Uterus (tissue), 4 donors: ENCODE measurements around the gene NUBPL. TPM values are rescaled to one million over a fixed set of nuclear protein-coding genes. Genes with fewer than 3 reads are reported as not detected.

ENCODE experiments used
- DNase-seq, 2 donors: peaks; one replicate each; pipeline ENCODE4 v3.0.0-alpha.2; 2019 to 2020
- H3K27ac ChIP-seq, 2 donors: fragments of 200-600 bp; sonication (generic); 1 replicate in 1 of 2; 2 replicates in 1 of 2; pipeline ENCODE4 v1.5.1; 2016 to 2018
- H3K27me3 ChIP-seq, 2 donors: fragments of 200-600 bp; sonication (generic); one replicate each; pipeline ENCODE4 v1.5.1; 2018 to 2019; ENCODE audit warnings: control low read depth in 1 of 2
- H3K36me3 ChIP-seq, 2 donors: fragments of 200-600 bp; sonication (generic); one replicate each; pipeline ENCODE4 v1.5.1; 2019; ENCODE audit warnings: control low read depth in 1 of 2
- H3K4me1 ChIP-seq, 2 donors: fragments of 200-600 bp; sonication (generic); one replicate each; pipeline ENCODE4 v1.5.1; 2018 to 2019; ENCODE audit warnings: control low read depth in 1 of 2
- H3K4me3 ChIP-seq, 2 donors: fragments of 200-600 bp; sonication (generic); 1 replicate in 1 of 2; 2 replicates in 1 of 2; pipeline ENCODE4 v1.5.1; 2018 to 2019; ENCODE audit warnings: mild to moderate bottlenecking in 1 of 2
- H3K9me3 ChIP-seq, 2 donors: fragments of 200-600 bp; sonication (generic); one replicate each; pipeline ENCODE4 v1.5.1; 2019; ENCODE audit warnings: control low read depth in 1 of 2
- CTCF ChIP-seq, 4 experiments: fragments of 200-600 bp in 2 of 4; fragments of 450-650 bp in 2 of 4; sonication (generic) in 2 of 4; IDR thresholded peaks; one replicate each; pipeline ENCODE4 v1.5.1; 2016 to 2019; ENCODE audit warnings: antibody characterized with exemption in 4 of 4, mild to moderate bottlenecking in 2 of 4, moderate library complexity in 1 of 4
- POLR2A ChIP-seq, 2 donors: fragments of 450-650 bp; IDR thresholded peaks; one replicate each; pipeline ENCODE4 v1.6.1; 2016; ENCODE audit warnings: antibody characterized with exemption in 2 of 2, mild to moderate bottlenecking in 1 of 2, moderate library complexity in 1 of 2
- intact Hi-C: fragments of 100-400 bp; cut with DNase I; formaldehyde crosslinking; loops from one replicate; pipeline ENCODE4 v1.15.1; 2023; ENCODE audit warnings: low total_unique reads
- total RNA-seq, 4 donors: library from RNA; depleted of rRNA in 3 of 4; stranded (reverse); fragments of >200 nt in 3 of 4; gene quantifications; one replicate each; pipeline versions ENCODE4 v1.1.0 to v1.2.4, GENCODE V29; 2014 to 2023
- donor health status: DM: yes; HTN: yes; CAD: no.

Gene NUBPL
- total RNA-seq, 4 donors from 2014 or later = 1.5 to 31.5 (median 12.2) TPM

DNA sequence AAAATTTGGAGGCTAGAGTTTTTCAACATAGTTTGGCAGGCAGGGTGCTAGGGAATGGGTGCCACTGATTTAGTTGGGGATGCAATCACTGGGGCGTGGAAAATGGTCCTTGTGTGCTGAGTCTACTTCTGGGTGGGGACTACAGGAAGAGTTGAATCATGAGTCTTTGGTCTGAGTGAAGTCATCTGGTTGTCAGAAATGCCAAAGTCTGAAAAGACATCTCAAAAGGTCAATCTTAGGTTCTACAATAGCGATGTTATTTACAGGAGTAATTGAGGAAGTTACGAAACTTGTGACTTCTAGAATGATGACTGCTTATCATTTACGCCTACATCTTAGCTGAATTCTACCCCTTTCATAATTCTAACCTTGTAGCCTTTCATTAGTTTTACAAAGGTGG, 209.1 kb downstream of the NUBPL start:
- no peak for DNase-seq
- H3K4me1 ChIP-seq = no peaks in the 10 kb centered on the region
- intact Hi-C loops = no loop called here

DNA sequence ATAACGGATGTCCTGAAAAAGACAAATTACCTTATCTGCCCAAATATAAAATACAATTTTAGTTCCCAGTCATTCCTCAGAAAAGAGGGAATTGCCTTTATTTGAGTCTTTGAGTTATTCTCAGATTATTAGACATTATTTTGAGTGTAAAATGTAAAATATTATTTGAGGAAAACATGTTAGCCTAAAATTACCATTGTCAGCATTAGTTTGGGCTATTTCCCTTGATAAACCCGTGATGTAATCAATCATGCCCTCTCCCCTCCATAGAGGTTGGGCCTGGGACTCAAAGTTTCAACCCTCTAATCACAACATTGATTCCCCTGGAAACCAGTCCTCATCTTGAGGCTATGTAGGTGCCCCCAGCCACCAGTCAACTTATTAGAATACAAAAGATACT, 213.4 kb downstream of the NUBPL start:
- Histone ChIP-seq H3K9me3 (no peaks in the 10 kb centered on the region), H3K27ac (no peak overlapping the region), H3K36me3 (no peaks in the 10 kb centered on the region), H3K4me1 (no peaks in the 10 kb centered on the region), H3K27me3 (no peaks in the 10 kb centered on the region), H3K4me3 (no peak overlapping the region)
- intact Hi-C loops = no loop called here
- DNase-seq = no peak
- TF ChIP-seq POLR2A (IDR thresholded peaks at IDR 0.05) (no peak), CTCF (IDR thresholded peaks at IDR 0.05) (no peak)

More for the DNA sequence above, 209.1 kb downstream of the NUBPL start:
- H3K4me3 ChIP-seq = no peak overlapping the region
- H3K9me3 ChIP-seq = no peaks in the 10 kb centered on the region
- no peak for TF ChIP-seq POLR2A (IDR thresholded peaks at IDR 0.05)
- no peak for TF ChIP-seq CTCF (IDR thresholded peaks at IDR 0.05)
- H3K36me3 ChIP-seq = no peaks in the 10 kb centered on the region
- H3K27me3 ChIP-seq = no peaks in the 10 kb centered on the region
- no peak overlapping the region for H3K27ac ChIP-seq

DNA sequence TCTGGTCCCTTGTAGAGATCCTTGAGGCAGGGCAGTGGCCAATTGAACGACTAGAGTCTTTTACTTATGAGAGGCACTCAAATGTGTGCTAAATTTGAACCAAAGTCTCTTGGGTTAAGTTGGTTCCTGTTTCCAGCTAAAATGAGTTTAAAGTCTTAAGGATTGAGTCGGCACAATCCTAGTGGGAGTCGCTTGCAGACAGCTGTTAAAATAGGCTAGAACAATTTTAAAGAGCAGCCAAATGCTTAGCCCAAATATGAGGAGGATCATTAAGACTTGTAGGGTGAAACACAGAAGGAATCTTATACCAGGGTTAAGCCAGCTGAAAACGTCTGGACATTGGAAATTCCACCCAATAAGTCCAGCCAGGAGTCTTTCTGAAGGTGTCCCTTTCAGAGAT, 216.1 kb downstream of the NUBPL start:
- TF ChIP-seq CTCF (IDR thresholded peaks at IDR 0.05) (no peak), POLR2A (IDR thresholded peaks at IDR 0.05) (no peak)
- Histone ChIP-seq H3K36me3 (no peaks in the 10 kb centered on the region), H3K4me3 (no peak overlapping the region), H3K27ac (no peak overlapping the region), H3K4me1 (no peaks in the 10 kb centered on the region), H3K27me3 (no peaks in the 10 kb centered on the region), H3K9me3 (no peaks in the 10 kb centered on the region)
- no peak for DNase-seq
- intact Hi-C loops = no loop called here

DNA sequence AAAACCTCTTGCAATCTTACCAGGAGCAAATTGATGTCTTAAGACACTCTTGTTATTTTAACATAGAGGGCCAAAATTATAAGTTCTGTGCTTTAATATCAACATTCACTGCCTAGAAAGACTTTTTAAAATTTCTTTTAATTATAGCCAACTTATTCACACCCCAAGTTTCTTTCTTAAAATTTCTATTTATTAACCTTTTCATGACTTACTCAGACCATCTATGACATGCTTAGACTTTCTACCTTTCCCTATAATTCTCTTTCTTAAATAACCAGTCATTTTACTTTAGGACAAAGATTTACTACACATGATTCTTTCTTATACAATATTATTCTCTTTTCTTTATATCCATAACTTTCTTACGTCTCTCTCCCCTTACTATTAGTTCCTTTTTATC, 220.4 kb downstream of the NUBPL start:
- DNase-seq = no peak
- Histone ChIP-seq H3K27me3 (no peaks in the 10 kb centered on the region), H3K9me3 (no peaks in the 10 kb centered on the region), H3K27ac (no peak overlapping the region), H3K4me3 (no peak overlapping the region), H3K4me1 (no peaks in the 10 kb centered on the region), H3K36me3 (no peaks in the 10 kb centered on the region)
- TF ChIP-seq CTCF (IDR thresholded peaks at IDR 0.05) (no peak), POLR2A (IDR thresholded peaks at IDR 0.05) (no peak)
- intact Hi-C loops = no loop called here

- no peak for DNase-seq
- intact Hi-C loops = no loop called here
- TF ChIP-seq POLR2A (IDR thresholded peaks at IDR 0.05) (no peak), CTCF (IDR thresholded peaks at IDR 0.05) (no peak)
- H3K4me1 ChIP-seq = no peaks in the 10 kb centered on the region
- no peak overlapping the region for H3K4me3 ChIP-seq
- no peak overlapping the region for H3K27ac ChIP-seq
- no peaks in the 10 kb centered on the region for H3K27me3 ChIP-seq
- H3K9me3 ChIP-seq = no peaks in the 10 kb centered on the region
- H3K36me3 ChIP-seq = no peaks in the 10 kb centered on the region
Observed at GRCh38 chr14:31785574-31785973, 224.4 kb downstream of the NUBPL start.
